Hepatocyte (in vitro differentiated cells): ENCODE data around the gene TMCO4. TPM values are rescaled to one million over a fixed set of nuclear protein-coding genes. Genes with fewer than 3 reads are reported as not detected.

Source experiments
- DNase-seq: peaks from one replicate; pipeline ENCODE4 v3.0.0-alpha.2; 2016; ENCODE audit warnings: low spot score
- H2AFZ ChIP-seq: fragments of 200-600 bp; sonication (generic); 2 replicates; pipeline ENCODE4 v1.6.0; 2016; ENCODE audit warnings: antibody characterized with exemption, mild to moderate bottlenecking
- H3K27ac ChIP-seq: fragments of 200-600 bp; sonication (generic); 2 replicates; pipeline ENCODE4 v1.5.1; 2016; ENCODE audit warnings: mild to moderate bottlenecking
- H3K27me3 ChIP-seq: fragments of 200-600 bp; sonication (generic); 2 replicates; pipeline ENCODE4 v1.6.1; 2016
- H3K36me3 ChIP-seq: fragments of 200-600 bp; sonication (generic); replicated peaks from 2 replicates; pipeline ENCODE4 v1.5.1; 2016; ENCODE audit warnings: low read depth; ENCODE audit not compliant: insufficient read depth
- H3K4me1 ChIP-seq: fragments of 200-600 bp; sonication (generic); 2 replicates; pipeline ENCODE4 v1.5.1; 2016; ENCODE audit warnings: mild to moderate bottlenecking, moderate library complexity; ENCODE audit not compliant: insufficient read depth
- H3K4me2 ChIP-seq: fragments of 200-600 bp; sonication (generic); 2 replicates; pipeline ENCODE4 v1.6.0; 2016
- H3K4me3 ChIP-seq: fragments of 200-600 bp; sonication (generic); 2 replicates; pipeline ENCODE4 v1.5.1; 2016; ENCODE audit warnings: mild to moderate bottlenecking
- H3K79me2 ChIP-seq: fragments of 200-600 bp; sonication (generic); 2 replicates; pipeline ENCODE4 v1.6.0; 2017; ENCODE audit warnings: mild to moderate bottlenecking
- H3K9me2 ChIP-seq: fragments of 200-600 bp; sonication (generic); replicated peaks from 2 replicates; pipeline ENCODE4 v1.6.0; 2017; ENCODE audit warnings: mild to moderate bottlenecking; ENCODE audit not compliant: insufficient read depth
- H3K9me3 ChIP-seq: fragments of 200-600 bp; sonication (generic); 2 replicates; pipeline ENCODE4 v1.5.1; 2016; ENCODE audit warnings: low read depth, mild to moderate bottlenecking
- H4K20me1 ChIP-seq: fragments of 200-600 bp; sonication (generic); 2 replicates; pipeline ENCODE4 v1.6.0; 2016; ENCODE audit warnings: mild to moderate bottlenecking; ENCODE audit not compliant: insufficient read depth, poor library complexity, severe bottlenecking
- CTCF ChIP-seq: fragments of 200-600 bp; sonication (generic); IDR thresholded peaks from 2 replicates; pipeline ENCODE4 v1.5.1; 2016; ENCODE audit warnings: antibody characterized with exemption, mild to moderate bottlenecking; ENCODE audit not compliant: poor library complexity
- EZH2 ChIP-seq: fragments of 200-600 bp; sonication (generic); IDR thresholded peaks from 2 replicates; pipeline ENCODE4 v1.6.1; 2016; ENCODE audit warnings: antibody characterized with exemption, mild to moderate bottlenecking, borderline replicate concordance
- EZH2phosphoT487 ChIP-seq: fragments of 200-600 bp; sonication (generic); IDR thresholded peaks from one replicate; pipeline ENCODE4 v1.6.1; 2018; ENCODE audit warnings: antibody characterized with exemption, mild to moderate bottlenecking, low read depth, moderate library complexity; ENCODE audit not compliant: unreplicated experiment, severe bottlenecking
- WGBS: methylation state at CpG from one replicate; pipeline ENCODE4 v1.1.6; 2016; ENCODE audit warnings: low lambda C conversion rate; ENCODE audit errors: missing lambda C conversion rate; 5-methylcytosine and 5-hydroxymethylcytosine counted together
- polyA plus RNA-seq: library from polyadenylated mRNA; unstranded; fragments of >200 nt; fragmentation: Nextera tagmentation; extraction: Ambion mirVana; gene quantifications from 2 replicates; pipeline ENCODE4 v1.2.1, GENCODE V29; 2016
- total RNA-seq: library from RNA; depleted of rRNA; stranded (reverse); fragments of >200 nt; gene quantifications from 2 replicates; pipeline ENCODE4 v1.2.3, GENCODE V29; 2014

Gene TMCO4
- total and polyA plus RNA-seq, 2 experiments from 2014 or later = 8.7 to 13.0 TPM

- Histone ChIP-seq H4K20me1 (no peaks in the 10 kb centered on the region), H3K9me3 (no peaks in the 10 kb centered on the region), H3K4me1 (peaks cover 19% of the 10 kb centered on the region), H3K4me2 (no peak overlapping the region), H3K4me3 (no peak overlapping the region), H3K36me3 (no peaks in the 10 kb centered on the region), H3K27me3 (no peaks in the 10 kb centered on the region), H3K79me2 (no peaks in the 10 kb centered on the region), H2AFZ (no peak overlapping the region), H3K27ac (no peak overlapping the region), H3K9me2 (no peaks in the 10 kb centered on the region)
- TF ChIP-seq EZH2 = no peak
- TF ChIP-seq EZH2phosphoT487 = no peak
- no peak for TF ChIP-seq CTCF
- no peak for DNase-seq
- WGBS = 96% methylated on average over 15 of the region's 15 CpGs
Measured at GRCh38 chr1:19814244-19814661, 14.5 kb upstream of the TMCO4 start.

GRCh38 chr1:19813643-19813960, 13.9 kb upstream of the TMCO4 start:
- Histone ChIP-seq H3K9me2 (no peaks in the 10 kb centered on the region), H3K4me1 (peaks cover 19% of the 10 kb centered on the region), H4K20me1 (no peaks in the 10 kb centered on the region), H3K79me2 (no peaks in the 10 kb centered on the region), H3K9me3 (no peaks in the 10 kb centered on the region), H2AFZ (no peak overlapping the region), H3K36me3 (no peaks in the 10 kb centered on the region), H3K4me2 (peak overlapping the region; percentile 29), H3K4me3 (no peak overlapping the region), H3K27ac (peak overlapping the region; percentile 56), H3K27me3 (no peaks in the 10 kb centered on the region)
- no peak for DNase-seq
- no peak for TF ChIP-seq EZH2phosphoT487
- TF ChIP-seq CTCF = no peak
- TF ChIP-seq EZH2 = no peak
- WGBS = 94% methylated on average over 4 of the region's 4 CpGs

GRCh38 chr1:19812875-19813642, 13.3 kb upstream of the TMCO4 start:
- H3K9me2 ChIP-seq = no peaks in the 10 kb centered on the region
- peaks cover 19% of the 10 kb centered on the region for H3K4me1 ChIP-seq
- peak overlapping the region; percentile 63 for H3K27ac ChIP-seq
- H2AFZ ChIP-seq = no peak overlapping the region
- no peaks in the 10 kb centered on the region for H4K20me1 ChIP-seq
- peak overlapping the region; percentile 29 for H3K4me2 ChIP-seq
- no peaks in the 10 kb centered on the region for H3K79me2 ChIP-seq
- H3K27me3 ChIP-seq = no peaks in the 10 kb centered on the region
- DNase-seq = peak; percentile 28
- no peak overlapping the region for H3K4me3 ChIP-seq
- H3K36me3 ChIP-seq = no peaks in the 10 kb centered on the region
- H3K9me3 ChIP-seq = no peaks in the 10 kb centered on the region
- WGBS = 65% methylated on average over 15 of the region's 15 CpGs
- TF ChIP-seq CTCF (no peak), EZH2 (no peak), EZH2phosphoT487 (no peak)
